H9 (cell line): ENCODE data around the gene FSTL4. TPM values are rescaled to one million over a fixed set of nuclear protein-coding genes. Genes with fewer than 3 reads are reported as not detected.

Source experiments
- DNase-seq: peaks from one replicate; pipeline ENCODE4 v3.0.0-alpha.2; 2017
- H2AFZ ChIP-seq: one replicate; pipeline ENCODE4 v1.6.1; 2013; ENCODE audit warnings: mild to moderate bottlenecking, low read length, control low read depth, moderate library complexity
- H2AK5ac ChIP-seq: 2 replicates; pipeline ENCODE4 v1.6.1; 2013; ENCODE audit warnings: low read length, control low read depth, mixed read lengths; ENCODE audit not compliant: insufficient read length
- H2BK120ac ChIP-seq: one replicate; pipeline ENCODE4 v1.6.1; 2013; ENCODE audit warnings: low read depth, mild to moderate bottlenecking, low read length, control low read depth, inconsistent platforms; ENCODE audit not compliant: poor library complexity, severe bottlenecking
- H2BK12ac ChIP-seq: 2 replicates; pipeline ENCODE4 v1.6.1; 2013; ENCODE audit warnings: low read length, control low read depth, mixed read lengths, low read depth; ENCODE audit not compliant: insufficient read length
- H2BK15ac ChIP-seq: 2 replicates; pipeline ENCODE4 v1.6.1; 2013; ENCODE audit warnings: low read depth, low read length, control low read depth
- H2BK20ac ChIP-seq: one replicate; pipeline ENCODE4 v1.6.1; 2013; ENCODE audit warnings: low read depth, mild to moderate bottlenecking, low read length, control low read depth, inconsistent platforms; ENCODE audit not compliant: poor library complexity, severe bottlenecking
- H2BK5ac ChIP-seq: 2 replicates; pipeline ENCODE4 v1.6.1; 2013; ENCODE audit warnings: low read length, control low read depth, mixed read lengths; ENCODE audit not compliant: insufficient read length
- H3K14ac ChIP-seq: 2 replicates; pipeline ENCODE4 v1.6.1; 2013; ENCODE audit warnings: low read length, control low read depth; ENCODE audit not compliant: insufficient read depth
- H3K18ac ChIP-seq: 2 replicates; pipeline ENCODE4 v1.6.1; 2013; ENCODE audit warnings: low read depth, mild to moderate bottlenecking, mixed read lengths, low read length, control low read depth; ENCODE audit not compliant: insufficient read length
- H3K23ac ChIP-seq: 2 replicates; pipeline ENCODE4 v1.6.1; 2013; ENCODE audit warnings: low read length, control low read depth, mixed read lengths, low read depth; ENCODE audit not compliant: insufficient read length
- H3K23me2 ChIP-seq: 2 replicates; pipeline ENCODE4 v1.6.1; 2013; ENCODE audit warnings: low read depth, mild to moderate bottlenecking, mixed read lengths, low read length, control low read depth; ENCODE audit not compliant: insufficient read length, poor library complexity, severe bottlenecking
- H3K27ac ChIP-seq: 2 replicates; pipeline ENCODE4 v1.5.1; 2013; ENCODE audit warnings: low read length, control low read depth, mixed read lengths, low read depth; ENCODE audit not compliant: insufficient read length
- H3K27me3 ChIP-seq: 2 replicates; pipeline ENCODE4 v1.6.1; 2013; ENCODE audit warnings: low read length, control low read depth, inconsistent platforms; ENCODE audit not compliant: insufficient read depth
- H3K4ac ChIP-seq: 2 replicates; pipeline ENCODE4 v1.6.1; 2013; ENCODE audit warnings: low read depth, mild to moderate bottlenecking, control low read depth, inconsistent platforms, low read length, moderate library complexity
- H3K4me1 ChIP-seq: 2 replicates; pipeline ENCODE4 v1.6.1; 2013; ENCODE audit warnings: low read length, control low read depth, inconsistent platforms; ENCODE audit not compliant: insufficient read depth
- H3K4me2 ChIP-seq: 2 replicates; pipeline ENCODE4 v1.6.1; 2013; ENCODE audit warnings: low read length, control low read depth, mixed read lengths; ENCODE audit not compliant: insufficient read length, insufficient read depth
- H3K56ac ChIP-seq: 2 replicates; pipeline ENCODE4 v1.6.1; 2013; ENCODE audit warnings: low read depth, mild to moderate bottlenecking, mixed read lengths, low read length, control low read depth; ENCODE audit not compliant: insufficient read length
- H3K79me1 ChIP-seq: 2 replicates; pipeline ENCODE4 v1.6.1; 2013; ENCODE audit warnings: low read depth, mild to moderate bottlenecking, moderate library complexity, low read length, control low read depth, inconsistent platforms; ENCODE audit not compliant: insufficient read depth, poor library complexity, severe bottlenecking
- H3K79me2 ChIP-seq: 2 replicates; pipeline ENCODE4 v1.6.1; 2013; ENCODE audit warnings: low read length, control low read depth, inconsistent platforms; ENCODE audit not compliant: insufficient read depth
- H3K9ac ChIP-seq: 2 replicates; pipeline ENCODE4 v1.6.1; 2013; ENCODE audit warnings: low read length, control low read depth, mixed read lengths; ENCODE audit not compliant: insufficient read length; ENCODE audit errors: extremely low read depth
- H3K9me3 ChIP-seq: one replicate; pipeline ENCODE4 v1.6.1; 2013; ENCODE audit warnings: low read depth, low read length, inconsistent platforms; ENCODE audit not compliant: control insufficient read depth
- H3T11ph ChIP-seq: one replicate; pipeline ENCODE4 v1.6.1; 2013; ENCODE audit warnings: mild to moderate bottlenecking, low read length, control low read depth, inconsistent platforms
- H4K20me1 ChIP-seq: one replicate; pipeline ENCODE4 v1.6.1; 2013; ENCODE audit not compliant: control insufficient read depth, insufficient read length, insufficient read depth
- H4K5ac ChIP-seq: 2 replicates; pipeline ENCODE4 v1.6.1; 2013; ENCODE audit warnings: low read depth, mild to moderate bottlenecking, mixed read lengths, low read length, control low read depth; ENCODE audit not compliant: insufficient read length
- H4K8ac ChIP-seq: replicated peaks from 2 replicates; pipeline ENCODE4 v1.6.1; 2013; ENCODE audit warnings: low read length, control low read depth, mixed read lengths, low read depth; ENCODE audit not compliant: insufficient read length
- H4K91ac ChIP-seq: 2 replicates; pipeline ENCODE4 v1.6.1; 2013; ENCODE audit warnings: low read depth, mild to moderate bottlenecking, moderate library complexity, mixed read lengths, low read length, control low read depth; ENCODE audit not compliant: insufficient read length
- H3K27ac Mint-ChIP-seq, 3 experiments: 2 replicates in 2 of 3; 3 replicates in 1 of 3; pipeline ENCODE4 v1.8.0; 2020 to 2021; ENCODE audit warnings: mixed read lengths in 3 of 3, mild to moderate bottlenecking in 1 of 3, moderate library complexity in 1 of 3
- H3K27me3 Mint-ChIP-seq: 2 replicates; pipeline ENCODE4 v1.8.0; 2021; ENCODE audit warnings: low read depth, mild to moderate bottlenecking, moderate library complexity, mixed read lengths
- H3K36me3 Mint-ChIP-seq, 3 experiments: 2 replicates in 2 of 3; 3 replicates in 1 of 3; pipeline ENCODE4 v1.8.0; 2020 to 2021; ENCODE audit warnings: low read depth in 3 of 3, mixed read lengths in 3 of 3; ENCODE audit not compliant: insufficient read depth in 1 of 3
- H3K4me1 Mint-ChIP-seq, 2 experiments: 2 replicates each; pipeline ENCODE4 v1.8.0; 2020; ENCODE audit warnings: mixed read lengths in 2 of 2
- H3K4me3 Mint-ChIP-seq, 2 experiments: 2 replicates in 1 of 2; 3 replicates in 1 of 2; pipeline ENCODE4 v1.8.0; 2020 to 2021; ENCODE audit warnings: mild to moderate bottlenecking in 2 of 2, mixed read lengths in 2 of 2, moderate library complexity in 1 of 2
- H3K9me3 Mint-ChIP-seq, 2 experiments: 2 replicates in 1 of 2; 3 replicates in 1 of 2; pipeline ENCODE4 v1.8.0; 2020; ENCODE audit warnings: mild to moderate bottlenecking in 2 of 2, mixed read lengths in 2 of 2, moderate library complexity in 1 of 2
- WGBS: extraction: QIAGEN DNeasy Blood & Tissue Kit; methylation state at CpG from one replicate; pipeline ENCODE4 v1.1.7; 2013; ENCODE audit warnings: missing lambda C conversion rate, low lambda C conversion rate, mixed read lengths; ENCODE audit not compliant: insufficient read length; ENCODE audit errors: extremely low coverage; 5-methylcytosine and 5-hydroxymethylcytosine counted together
- total RNA-seq: library from RNA; stranded (reverse); gene quantifications from 2 replicates; pipeline ENCODE4 v1.2.1, GENCODE V29; 2021
- TF ChIP-seq, protein P1 (sequence below): fragments of 200-600 bp; sonication (generic); conservative IDR thresholded peaks from 3 replicates; pipeline ENCODE4 v1.8.0; 2021; ENCODE audit warnings: antibody characterized with exemption, mild to moderate bottlenecking

Gene FSTL4
- total RNA-seq, 1 experiment from 2014 or later: 5.7 TPM

DNA sequence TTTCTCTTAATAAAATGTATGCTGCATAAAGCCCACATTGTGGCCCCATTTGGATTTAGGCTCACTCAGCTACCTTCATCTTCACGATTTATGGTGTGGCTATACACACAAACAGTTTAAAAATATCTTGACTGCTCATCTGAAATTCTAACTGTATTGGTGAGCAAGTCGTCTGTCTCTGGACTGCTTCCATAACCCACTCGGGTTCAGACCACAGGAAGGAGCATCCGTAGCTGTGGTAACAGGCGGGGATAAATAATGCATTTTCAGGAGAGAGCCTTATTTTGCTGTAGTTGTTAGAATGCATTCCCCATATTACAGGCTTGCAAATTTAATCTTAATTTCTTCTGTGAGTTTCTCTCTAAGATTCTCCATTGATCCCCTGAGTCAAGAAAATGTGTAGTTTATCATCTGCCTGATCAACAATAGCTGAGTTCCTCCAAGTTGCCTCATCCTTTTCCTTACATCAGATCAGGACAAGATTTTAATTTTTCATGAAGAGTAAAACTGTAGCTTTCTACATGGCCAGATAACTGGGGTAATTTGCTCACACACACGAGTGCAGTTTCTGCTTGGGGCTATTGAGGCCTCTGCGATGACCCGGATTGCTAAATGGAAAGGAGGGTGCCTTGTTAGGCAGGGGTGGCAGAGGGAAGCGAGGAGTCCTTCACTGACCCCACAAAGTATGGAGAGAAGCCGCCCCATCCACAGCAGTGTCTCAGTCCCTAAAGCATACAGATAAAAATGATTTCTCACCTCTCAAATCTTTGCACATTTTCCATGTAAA lies 133.9 kb downstream of the FSTL4 start:
- no peak overlapping the region for H4K5ac ChIP-seq
- H3K56ac ChIP-seq: no peak overlapping the region
- H3K4me2 ChIP-seq: no peak overlapping the region
- H3K4me1 Mint-ChIP-seq: no peaks in the 10 kb centered on the region; a peak in 2 of 4 replicates
- no peaks in the 10 kb centered on the region for H3K23me2 ChIP-seq
- H3K4me3 Mint-ChIP-seq: no peak overlapping the region
- H3K4ac ChIP-seq: no peak overlapping the region
- H4K20me1 ChIP-seq: no peaks in the 10 kb centered on the region
- H3K79me1 ChIP-seq: no peaks in the 10 kb centered on the region
- H2BK15ac ChIP-seq: no peak overlapping the region
- H3K79me2 ChIP-seq: no peaks in the 10 kb centered on the region
- H4K91ac ChIP-seq: no peak overlapping the region
- H2BK20ac ChIP-seq: no peak overlapping the region
- no peak overlapping the region for H3K27ac ChIP-seq
- H3K36me3 Mint-ChIP-seq: peaks cover 0 to 1% (median 0%) of the 10 kb centered on the region in 3 experiments; a peak in 1 of 7 replicates
- no peak overlapping the region for H2BK5ac ChIP-seq
- no peak overlapping the region for H4K8ac ChIP-seq
- TF ChIP-seq, protein P1, sequence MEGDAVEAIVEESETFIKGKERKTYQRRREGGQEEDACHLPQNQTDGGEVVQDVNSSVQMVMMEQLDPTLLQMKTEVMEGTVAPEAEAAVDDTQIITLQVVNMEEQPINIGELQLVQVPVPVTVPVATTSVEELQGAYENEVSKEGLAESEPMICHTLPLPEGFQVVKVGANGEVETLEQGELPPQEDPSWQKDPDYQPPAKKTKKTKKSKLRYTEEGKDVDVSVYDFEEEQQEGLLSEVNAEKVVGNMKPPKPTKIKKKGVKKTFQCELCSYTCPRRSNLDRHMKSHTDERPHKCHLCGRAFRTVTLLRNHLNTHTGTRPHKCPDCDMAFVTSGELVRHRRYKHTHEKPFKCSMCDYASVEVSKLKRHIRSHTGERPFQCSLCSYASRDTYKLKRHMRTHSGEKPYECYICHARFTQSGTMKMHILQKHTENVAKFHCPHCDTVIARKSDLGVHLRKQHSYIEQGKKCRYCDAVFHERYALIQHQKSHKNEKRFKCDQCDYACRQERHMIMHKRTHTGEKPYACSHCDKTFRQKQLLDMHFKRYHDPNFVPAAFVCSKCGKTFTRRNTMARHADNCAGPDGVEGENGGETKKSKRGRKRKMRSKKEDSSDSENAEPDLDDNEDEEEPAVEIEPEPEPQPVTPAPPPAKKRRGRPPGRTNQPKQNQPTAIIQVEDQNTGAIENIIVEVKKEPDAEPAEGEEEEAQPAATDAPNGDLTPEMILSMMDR: no peak
- no peak overlapping the region for H3K27ac Mint-ChIP-seq
- peaks cover 2% of the 10 kb centered on the region for H3K27me3 Mint-ChIP-seq
- H3K14ac ChIP-seq: no peak overlapping the region
- no peak overlapping the region for H3T11ph ChIP-seq
- H2AFZ ChIP-seq: no peak overlapping the region
- H2BK12ac ChIP-seq: no peak overlapping the region
- no peak for DNase-seq
- H3K9me3 ChIP-seq: no peaks in the 10 kb centered on the region
- 0 out of 2 replicates have a peak, but pooled peaks cover 3% of the 10 kb centered on the region for H3K4me1 ChIP-seq
- H3K9ac ChIP-seq: no peak overlapping the region
- H3K23ac ChIP-seq: no peak overlapping the region
- no peak overlapping the region for H3K18ac ChIP-seq
- H3K27me3 ChIP-seq: no peaks in the 10 kb centered on the region
- no peak overlapping the region for H2BK120ac ChIP-seq
- no peak overlapping the region for H2AK5ac ChIP-seq
- H3K9me3 Mint-ChIP-seq: no peaks in the 10 kb centered on the region
- no CpG with 5 or more reads among the region's 10 CpGs for WGBS
